Ovary (tissue), 9 donors: Measurements from ENCODE around the gene MPC1L. TPM values are rescaled to one million over a fixed set of nuclear protein-coding genes. Genes with fewer than 3 reads are reported as not detected.
"Not testable (repeated sequence)": the region's sequence is repeated elsewhere in the genome, so short reads cannot be mapped to it uniquely, and the experiment has no call there.

Source experiments
- DNase-seq, 5 donors: peaks; one replicate each; pipeline ENCODE4 v3.0.0-alpha.2; 2019 to 2020
- H3K27ac ChIP-seq, 2 donors: fragments of 200-600 bp; one replicate each; pipeline versions ENCODE4 v1.5.1 to v1.8.0; 2019 to 2022
- H3K27me3 ChIP-seq: fragments of 200-600 bp; one replicate; pipeline ENCODE4 v1.8.0; 2022
- H3K36me3 ChIP-seq: fragments of 200-600 bp; sonication (generic); one replicate; pipeline ENCODE4 v1.5.1; 2019
- H3K4me1 ChIP-seq: one replicate; pipeline ENCODE4 v1.8.1; 2013; ENCODE audit warnings: mild to moderate bottlenecking, moderate library complexity; ENCODE audit not compliant: insufficient read depth
- H3K4me3 ChIP-seq: fragments of 200-600 bp; sonication (generic); one replicate; pipeline ENCODE4 v1.5.1; 2017
- H3K9me3 ChIP-seq, 2 donors: fragments of 200-600 bp in 1 of 2; sonication (generic) in 1 of 2; one replicate each; pipeline versions ENCODE4 v1.5.1 to v1.8.1; 2013 to 2019; ENCODE audit warnings: mild to moderate bottlenecking in 1 of 2, moderate library complexity in 1 of 2
- CTCF ChIP-seq, 3 donors: fragments of 450-650 bp in 2 of 3; fragments of 200-600 bp in 1 of 3; IDR thresholded peaks; one replicate each; pipeline versions ENCODE4 v1.5.1 to v1.8.0; 2016 to 2022; ENCODE audit warnings: antibody characterized with exemption in 3 of 3, mild to moderate bottlenecking in 1 of 3
- EP300 ChIP-seq: sonication (generic); formaldehyde crosslinking; IDR thresholded peaks from one replicate; pipeline ENCODE4 v1.6.1; 2017; ENCODE audit warnings: antibody characterized with exemption
- POLR2A ChIP-seq: fragments of 450-650 bp; IDR thresholded peaks from one replicate; pipeline ENCODE4 v1.6.1; 2017; ENCODE audit warnings: antibody characterized with exemption, mild to moderate bottlenecking, moderate library complexity
- WGBS, 3 donors: extraction: QIAGEN DNeasy Blood & Tissue Kit in 1 of 3; methylation state at CpG; one replicate each; pipeline versions ENCODE4 v1.1.5 to v1.1.7; 2013 to 2017; 5-methylcytosine and 5-hydroxymethylcytosine counted together
- intact Hi-C, 4 donors: fragments of 100-400 bp; cut with DNase I; formaldehyde crosslinking; loops; one replicate each; pipeline versions ENCODE4 v1.11.0 to v1.15.1; 2022 to 2023
- polyA plus RNA-seq, 2 donors: library from polyadenylated mRNA; stranded (reverse); fragments of 200-250 nt in 1 of 2; fragments of 350-450 nt in 1 of 2; fragmentation: Illumina TruSeq in 1 of 2; extraction: RNeasy Lipid Tissue Mini Kit (QIAGEN cat#74804) in 1 of 2; gene quantifications; one replicate each; pipeline ENCODE4 v1.2.3, GENCODE V29; 2013 to 2014
- total RNA-seq, 7 donors: library from RNA; depleted of rRNA in 2 of 7; stranded (reverse); fragments of >200 nt in 2 of 7; fragmentation: NEBNext Ultra II Directional in 3 of 7; extraction: Animal tissue kit (Norgen Biotek cat#: 25700) in 3 of 7; gene quantifications; one replicate each; pipeline versions ENCODE4 v1.1.0 to v1.2.4, GENCODE V29; 2016 to 2023
- donor health status: DM: no; HTN: no; CAD: no; lungs with moderate emphysema.
- donor health status: DM: no; HTN: no; CAD: no.
- donor health status: Bipolar disorder and iron deficiency.
- donor health status: DM: yes; HTN: yes; CAD: no.
- donor health status: DM: no; HTN: no; CAD: no.
- donor health status: DM: yes; HTN: yes; CAD: no.

MPC1L gene
- total and polyA plus RNA-seq, 9 donors, result not detected

GRCh38 chrX:40579141-40579540, 44.1 kb upstream of the MPC1L start:
- WGBS, 3 donors, result 71 to 72% (median 72%) methylated on average over 3 of the region's 3 CpGs
- intact Hi-C loops, result no loop called here
- H3K27ac ChIP-seq, result no peak overlapping the region

GRCh38 chrX:40579900-40580536, 43.2 kb upstream of the MPC1L start:
- TF ChIP-seq CTCF (IDR thresholded peaks at IDR 0.05) (no peak), POLR2A (no peak), EP300 (no peak)
- 27 to 36% (median 31%) methylated on average over 12 of the region's 12 CpGs for WGBS, 3 donors
- Histone ChIP-seq H3K27me3 (no peaks in the 10 kb centered on the region), H3K9me3 (no peaks in the 10 kb centered on the region), H3K4me3 (peak overlapping the region; percentile 41), H3K27ac (peak overlapping the region in 1 of 2 donors; percentile 64), H3K4me1 (no peaks in the 10 kb centered on the region), H3K36me3 (no peaks in the 10 kb centered on the region)
- no peak for DNase-seq
- intact Hi-C loops, result no loop called here

More at GRCh38 chrX:40579141-40579540, 44.1 kb upstream of the MPC1L start:
- TF ChIP-seq POLR2A, result no peak
- no peak for TF ChIP-seq CTCF (IDR thresholded peaks at IDR 0.05)
- no peak for TF ChIP-seq EP300
- no peak for DNase-seq
- no peak overlapping the region for H3K4me3 ChIP-seq
- H3K9me3 ChIP-seq, result no peaks in the 10 kb centered on the region
- no peaks in the 10 kb centered on the region for H3K4me1 ChIP-seq
- H3K36me3 ChIP-seq, result no peaks in the 10 kb centered on the region
- no peaks in the 10 kb centered on the region for H3K27me3 ChIP-seq

- no peak for TF ChIP-seq CTCF (IDR thresholded peaks at IDR 0.05)
- TF ChIP-seq POLR2A, result peak; percentile 27
- Histone ChIP-seq H3K36me3 (no peaks in the 10 kb centered on the region), H3K4me3 (peak within 1 kb of the TSS; percentile 41), H3K27ac (peak within 1 kb of the TSS in 1 of 2 donors; percentile 64), H3K4me1 (no peaks in the 10 kb centered on the region), H3K9me3 (no peaks in the 10 kb centered on the region), H3K27me3 (no peaks in the 10 kb centered on the region)
- intact Hi-C loops, result no loop called here
- peak; percentile 84 to 90 (median 88) for DNase-seq
- 23 to 32% (median 27%) methylated on average over 68 to 89 of the region's 89 CpGs for whole genome bisulfite sequencing, 3 donors
Observed at GRCh38 chrX:40580537-40581335, 42.5 kb upstream of the MPC1L start, which contains the start of gene ATP6AP2. Gene ATP6AP2, plus strand, starts transcription at chrX:40580970. Its CDS starts 96 bp downstream, at chrX:40581066.

GRCh38 chrX:40581336-40581920, 41.8 kb upstream of the MPC1L start:
- 16 to 25% (median 18%) methylated on average over 14 to 15 of the region's 15 CpGs for WGBS, 3 donors
- Histone ChIP-seq H3K4me1 (no peaks in the 10 kb centered on the region), H3K4me3 (peak overlapping the region; percentile 41), H3K27me3 (no peaks in the 10 kb centered on the region), H3K27ac (peak overlapping the region in 1 of 2 donors; percentile 64), H3K9me3 (no peaks in the 10 kb centered on the region), H3K36me3 (no peaks in the 10 kb centered on the region)
- TF ChIP-seq POLR2A (no peak), CTCF (IDR thresholded peaks at IDR 0.05) (no peak), EP300 (no peak)
- DNase-seq, result no peak
- intact Hi-C loops, result no loop called here

GRCh38 chrX:40582178-40582577, 41.0 kb upstream of the MPC1L start:
- H3K36me3 ChIP-seq, H3K4me3 ChIP-seq, H3K27me3 ChIP-seq, DNase-seq, H3K27ac ChIP-seq, H3K4me1 ChIP-seq, intact Hi-C loops, H3K9me3 ChIP-seq: not testable (repeated sequence)
- WGBS, 3 donors, result 87 to 93% (median 91%) methylated on average over 13 of the region's 13 CpGs
